T-cell (primary cell): ENCODE measurements around the gene MAPK14. TPM values are rescaled to one million over a fixed set of nuclear protein-coding genes. Genes with fewer than 3 reads are reported as not detected.
"Not testable (repeated sequence)": the region's sequence is repeated elsewhere in the genome, so short reads cannot be mapped to it uniquely, and the experiment has no call there.

Source experiments
- ATAC-seq, 4 experiments: fragments of 200-7000 bp in 3 of 4; fragments of 150-1000 bp in 1 of 4; cut with Tn5 transposase; replicated peaks in 1 of 4; 1 replicate in 3 of 4; 2 replicates in 1 of 4; pipeline ENCODE4 v1.10.0; 2021; ENCODE audit warnings: moderate library complexity in 3 of 4, mild to moderate bottlenecking in 2 of 4, moderate number of reproducible peaks in 1 of 4
- CTCF ChIA-PET, 2 donors: fragments of 300-600 bp; sonication (Branson Sonifier 250); formaldehyde crosslinking; loops; one replicate each; lab custom pipeline; 2022; ENCODE audit warnings: antibody characterized with exemption in 2 of 2; lab: Charles Lee
- POLR2A ChIA-PET, 2 donors: fragments of 300-600 bp; sonication (Branson Sonifier 250); formaldehyde crosslinking; loops; one replicate each; lab custom pipeline; 2022; ENCODE audit warnings: antibody characterized with exemption in 2 of 2; lab: Charles Lee
- DNase-seq, 35 experiments: peaks; one replicate each; pipeline versions ENCODE4 v3.0.0 to v3.0.0-alpha.2; 2013 to 2023
- H3K27ac ChIP-seq: one replicate; pipeline ENCODE4 v1.5.1; 2013; ENCODE audit warnings: low read length
- H3K27me3 ChIP-seq, 2 experiments: replicated peaks in 1 of 2; 1 replicate in 1 of 2; 2 replicates in 1 of 2; pipeline versions ENCODE4 v1.6.1 to v1.7.0; 2013; ENCODE audit warnings: low read length in 1 of 2, mixed read lengths in 1 of 2; ENCODE audit not compliant: control insufficient read depth in 2 of 2, insufficient read depth in 2 of 2; ENCODE audit errors: extremely low read depth in 1 of 2
- H3K36me3 ChIP-seq, 2 donors: 1 replicate in 1 of 2; 2 replicates in 1 of 2; pipeline versions ENCODE4 v1.6.1 to v1.7.0; 2013; ENCODE audit warnings: low read length in 1 of 2; ENCODE audit not compliant: control insufficient read depth in 2 of 2, insufficient read depth in 1 of 2; ENCODE audit errors: extremely low read depth in 1 of 2
- H3K4me1 ChIP-seq, 2 experiments: 1 replicate in 1 of 2; 2 replicates in 1 of 2; pipeline versions ENCODE4 v1.6.1 to v1.7.0; 2013; ENCODE audit warnings: low read length in 2 of 2, mixed read lengths in 1 of 2; ENCODE audit not compliant: insufficient read depth in 2 of 2, control insufficient read depth in 1 of 2; ENCODE audit errors: extremely low read depth in 1 of 2
- H3K4me3 ChIP-seq, 2 donors: 1 replicate in 1 of 2; 2 replicates in 1 of 2; pipeline versions ENCODE4 v1.5.1 to v1.7.0; 2013; ENCODE audit warnings: mild to moderate bottlenecking in 2 of 2, low read length in 1 of 2, moderate library complexity in 1 of 2; ENCODE audit not compliant: control insufficient read depth in 1 of 2; ENCODE audit errors: extremely low read depth in 1 of 2
- H3K9me3 ChIP-seq: 2 replicates; pipeline ENCODE4 v1.7.0; 2013
- H3K27ac Mint-ChIP-seq, 2 donors: one replicate each; pipeline ENCODE4 v1.8.0; 2020 to 2021; ENCODE audit warnings: mild to moderate bottlenecking in 2 of 2, mixed read lengths in 2 of 2
- H3K27me3 Mint-ChIP-seq, 2 donors: one replicate each; pipeline ENCODE4 v1.8.0; 2021 to 2022; ENCODE audit warnings: mixed read lengths in 2 of 2
- H3K36me3 Mint-ChIP-seq: one replicate; pipeline ENCODE4 v1.8.0; 2021; ENCODE audit warnings: mixed read lengths
- H3K4me1 Mint-ChIP-seq, 3 donors: one replicate each; pipeline ENCODE4 v1.8.0; 2020 to 2022; ENCODE audit warnings: mixed read lengths in 3 of 3, mild to moderate bottlenecking in 1 of 3
- H3K4me3 Mint-ChIP-seq, 3 donors: one replicate each; pipeline ENCODE4 v1.8.0; 2020 to 2022; ENCODE audit warnings: mild to moderate bottlenecking in 3 of 3, mixed read lengths in 3 of 3, moderate library complexity in 3 of 3
- H3K9me3 Mint-ChIP-seq, 3 donors: one replicate each; pipeline ENCODE4 v1.8.0; 2020 to 2022; ENCODE audit warnings: mixed read lengths in 3 of 3
- WGBS: methylation state at CpG from one replicate; pipeline ENCODE4 v1.1.5; 2013; ENCODE audit warnings: missing lambda C conversion rate; ENCODE audit not compliant: insufficient coverage; 5-methylcytosine and 5-hydroxymethylcytosine counted together
- total RNA-seq, 35 experiments: library from RNA in 6 of 35; stranded (reverse) in 6 of 35; fragments of 120-200 nt in 1 of 35; gene quantifications; one replicate each; pipeline versions ENCODE4 v1.2.1 to v1.2.4 and lab custom pipeline; 2013 to 2026

MAPK14 gene
- total RNA-seq, 5 donors from 2014 or later (not counting 1 experiment from before 2014, with no cell fraction given) = 49.3 to 64.5 (median 60.3) TPM

- Mint-ChIP-seq H3K9me3 (no peaks in the 10 kb centered on the region), H3K4me1 (peaks cover 59 to 80% (median 65%) of the 10 kb centered on the region in 3 donors), H3K4me3 (peak overlapping the region; percentile 71 to 80 (median 75)), H3K36me3 (peaks cover 10% of the 10 kb centered on the region), H3K27me3 (no peaks in the 10 kb centered on the region), H3K27ac (peak overlapping the region in 1 of 2 donors; percentile 48)
- DNase-seq (no peak), ATAC-seq (no peak)
- Histone ChIP-seq H3K4me3 (no peak overlapping the region), H3K27ac (no peak overlapping the region), H3K27me3 (no peaks in the 10 kb centered on the region), H3K9me3 (no peaks in the 10 kb centered on the region), H3K36me3 (peaks cover 0 to 5% of the 10 kb centered on the region in 2 donors), H3K4me1 (peaks cover 13 to 74% of the 10 kb centered on the region in 2 experiments)
- POLR2A ChIA-PET = no interaction called here
- 90% methylated on average over 2 of the region's 3 CpGs for WGBS
- CTCF ChIA-PET = no interaction called here
Measured at GRCh38 chr6:36128793-36129192, 101.2 kb downstream of the MAPK14 start.

GRCh38 chr6:36129334-36129733 is 101.7 kb downstream of the MAPK14 start:
- WGBS = 96% methylated on average over 5 of the region's 16 CpGs
- H3K9me3 ChIP-seq, H3K36me3 ChIP-seq, H3K27ac ChIP-seq, H3K27me3 ChIP-seq, H3K4me3 ChIP-seq, ATAC-seq, POLR2A ChIA-PET, H3K9me3 Mint-ChIP-seq, DNase-seq, H3K27me3 Mint-ChIP-seq: not testable (repeated sequence)
- Mint-ChIP-seq H3K36me3 (peaks cover 12% of the 10 kb centered on the region), H3K27ac (peak overlapping the region in 1 of 2 donors; percentile 79), H3K4me1 (peaks cover 56 to 77% (median 63%) of the 10 kb centered on the region in 3 donors), H3K4me3 (peak overlapping the region; percentile 71 to 80 (median 75))
- CTCF ChIA-PET = interaction anchor here in 1 of 2 donors (3.3 kb wide), 1 partner anchor 9 kb away, joined by 25 read pairs; no protein-coding TSS in a partner anchor
- peaks cover 13 to 69% of the 10 kb centered on the region in 2 experiments for H3K4me1 ChIP-seq

GRCh38 chr6:36129941-36130666 is 102.5 kb downstream of the MAPK14 start, which contains the start of gene MAPK13:
MAPK13 (plus strand) TSS chr6:36130513; CDS start chr6:36130583, 70 bp downstream.
- Mint-ChIP-seq H3K4me1 (peaks cover 56 to 73% (median 59%) of the 10 kb centered on the region in 3 donors), H3K27me3 (no peaks in the 10 kb centered on the region), H3K36me3 (peaks cover 14% of the 10 kb centered on the region), H3K27ac (peak within 1 kb of the TSS; percentile 94), H3K4me3 (peak within 1 kb of the TSS; percentile 81 to 89 (median 83)), H3K9me3 (no peaks in the 10 kb centered on the region)
- Histone ChIP-seq H3K9me3 (no peaks in the 10 kb centered on the region), H3K4me3 (peak within 1 kb of the TSS; percentile 40 to 62), H3K27ac (peak within 1 kb of the TSS; percentile 79), H3K4me1 (peaks cover 13 to 63% of the 10 kb centered on the region in 2 experiments), H3K27me3 (no peaks in the 10 kb centered on the region), H3K36me3 (peaks cover 0 to 7% of the 10 kb centered on the region in 2 donors)
- 2% methylated on average over 49 of the region's 59 CpGs for WGBS
- peak; percentile 45 to 61 (median 56) for ATAC-seq
- peak in 13 of 35 experiments; percentile 9 to 43 (median 27) for DNase-seq
- CTCF ChIA-PET = interaction anchor here in 1 of 2 donors (1.9 to 3.3 kb wide), 2 partner anchors 10 to 101 kb away, joined by 12 to 25 read pairs; partner anchors contain the start of gene MAPK14
- POLR2A ChIA-PET = interaction anchor here in 1 of 2 donors (0.6 kb wide), 1 partner anchor 22 kb away, joined by 4 read pairs; no protein-coding TSS in a partner anchor

- WGBS = 5% methylated on average over 39 of the region's 52 CpGs
- peak overlapping the region; percentile 81 to 89 (median 83) for H3K4me3 Mint-ChIP-seq
Measured at GRCh38 chr6:36130667-36131510, 103.3 kb downstream of the MAPK14 start.

GRCh38 chr6:36131511-36132245 is 104.1 kb downstream of the MAPK14 start:
- ChIA-PET POLR2A (interaction anchor here in 1 of 2 donors (0.5 to 0.9 kb wide), 2 partner anchors 11 to 202 kb away, joined by 3 to 6 read pairs; no protein-coding TSS in a partner anchor), CTCF (interaction anchor here in 1 of 2 donors (0.5 to 3.3 kb wide), 11 partner anchors 11 to 1193 kb away, joined by 3 to 25 read pairs (median 4); partner anchors contain the start of gene MAPK14)
- H3K4me1 ChIP-seq = peaks cover 6 to 53% of the 10 kb centered on the region in 2 experiments
- peaks cover 45 to 64% (median 52%) of the 10 kb centered on the region in 3 donors for H3K4me1 Mint-ChIP-seq
- peak overlapping the region; percentile 81 to 89 (median 83) for H3K4me3 Mint-ChIP-seq
- WGBS = 0% methylated on average over 5 of the region's 8 CpGs
- H3K27ac Mint-ChIP-seq = peak overlapping the region; percentile 94
- no peaks in the 10 kb centered on the region for H3K9me3 ChIP-seq
- peak; percentile 74 to 76 (median 76) for ATAC-seq
- H3K27ac ChIP-seq = peak overlapping the region; percentile 79
- peaks cover 26% of the 10 kb centered on the region for H3K36me3 Mint-ChIP-seq
- no peaks in the 10 kb centered on the region for H3K27me3 Mint-ChIP-seq
- H3K4me3 ChIP-seq = peak overlapping the region in 1 of 2 donors; percentile 62
- peaks cover 10 to 22% of the 10 kb centered on the region in 2 donors for H3K36me3 ChIP-seq
- DNase-seq = peak in 16 of 35 experiments; percentile 10 to 70 (median 30)
- no peaks in the 10 kb centered on the region for H3K27me3 ChIP-seq
- H3K9me3 Mint-ChIP-seq = no peaks in the 10 kb centered on the region

More at GRCh38 chr6:36130667-36131510, 103.3 kb downstream of the MAPK14 start:
- Histone ChIP-seq H3K4me1 (peaks cover 13 to 60% of the 10 kb centered on the region in 2 experiments), H3K27ac (peak overlapping the region; percentile 79), H3K27me3 (no peaks in the 10 kb centered on the region), H3K4me3 (peak overlapping the region; percentile 34 to 62), H3K9me3 (no peaks in the 10 kb centered on the region), H3K36me3 (peaks cover 7 to 15% of the 10 kb centered on the region in 2 donors)
- no peaks in the 10 kb centered on the region for H3K27me3 Mint-ChIP-seq
- ChIA-PET POLR2A (interaction anchor here in 1 of 2 donors (0.5 to 0.9 kb wide), 2 partner anchors 10 to 202 kb away, joined by 3 to 6 read pairs; no protein-coding TSS in a partner anchor), CTCF (interaction anchor here (0.5 to 3.3 kb wide), 10 partner anchors 11 to 210 kb away, joined by 3 to 25 read pairs (median 4); partner anchors contain the start of gene MAPK14 (in 1 of the 2))
- DNase-seq (peak in 30 of 35 experiments; percentile 27 to 67 (median 37)), ATAC-seq (peak; percentile 50 to 63 (median 56))
- peaks cover 20% of the 10 kb centered on the region for H3K36me3 Mint-ChIP-seq
- peaks cover 53 to 70% (median 59%) of the 10 kb centered on the region in 3 donors for H3K4me1 Mint-ChIP-seq
- no peaks in the 10 kb centered on the region for H3K9me3 Mint-ChIP-seq
- H3K27ac Mint-ChIP-seq = peak overlapping the region; percentile 94
